Activated naive CD4-positive, alpha-beta T cell treated with anti-CD3 and anti-CD28 coated beads, Interleukin-2, amount 50 U/mL, for 24 hours (primary cell): ENCODE measurements around the gene TLE2.
"Not testable (repeated sequence)": the region's sequence is repeated elsewhere in the genome, so short reads cannot be mapped to it uniquely, and the experiment has no call there.

Experiments
- H3K27ac Mint-ChIP-seq: one replicate; pipeline ENCODE4 v1.8.0; 2021; ENCODE audit warnings: mild to moderate bottlenecking, mixed read lengths
- H3K27me3 Mint-ChIP-seq: one replicate; pipeline ENCODE4 v1.8.0; 2021; ENCODE audit warnings: mixed read lengths
- H3K36me3 Mint-ChIP-seq: one replicate; pipeline ENCODE4 v1.8.0; 2021; ENCODE audit warnings: mixed read lengths
- H3K4me1 Mint-ChIP-seq: one replicate; pipeline ENCODE4 v1.8.0; 2021; ENCODE audit warnings: mixed read lengths
- H3K4me3 Mint-ChIP-seq: one replicate; pipeline ENCODE4 v1.8.0; 2021; ENCODE audit warnings: mild to moderate bottlenecking, mixed read lengths
- H3K9me3 Mint-ChIP-seq: one replicate; pipeline ENCODE4 v1.8.0; 2021; ENCODE audit warnings: mixed read lengths

The TLE2 gene

GRCh38 chr19:3013263-3013725 is 15.8 kb downstream of the TLE2 start:
- H3K36me3 Mint-ChIP-seq, result peaks cover 5% of the 10 kb centered on the region
- H3K27me3 Mint-ChIP-seq, result no peaks in the 10 kb centered on the region
- no peaks in the 10 kb centered on the region for H3K9me3 Mint-ChIP-seq
- H3K4me1 Mint-ChIP-seq, result no peaks in the 10 kb centered on the region
- H3K4me3 Mint-ChIP-seq, result no peak overlapping the region
- no peak overlapping the region for H3K27ac Mint-ChIP-seq

GRCh38 chr19:3012621-3013262 is 16.3 kb downstream of the TLE2 start:
- H3K27ac Mint-ChIP-seq, result no peak overlapping the region
- H3K4me1 Mint-ChIP-seq, result no peaks in the 10 kb centered on the region
- no peaks in the 10 kb centered on the region for H3K27me3 Mint-ChIP-seq
- no peaks in the 10 kb centered on the region for H3K9me3 Mint-ChIP-seq
- peaks cover 5% of the 10 kb centered on the region for H3K36me3 Mint-ChIP-seq
- no peak overlapping the region for H3K4me3 Mint-ChIP-seq

GRCh38 chr19:3012059-3012458 is 17.0 kb downstream of the TLE2 start:
- H3K4me3 Mint-ChIP-seq, H3K9me3 Mint-ChIP-seq, H3K27ac Mint-ChIP-seq, H3K36me3 Mint-ChIP-seq, H3K27me3 Mint-ChIP-seq, H3K4me1 Mint-ChIP-seq: not testable (repeated sequence)

DNA sequence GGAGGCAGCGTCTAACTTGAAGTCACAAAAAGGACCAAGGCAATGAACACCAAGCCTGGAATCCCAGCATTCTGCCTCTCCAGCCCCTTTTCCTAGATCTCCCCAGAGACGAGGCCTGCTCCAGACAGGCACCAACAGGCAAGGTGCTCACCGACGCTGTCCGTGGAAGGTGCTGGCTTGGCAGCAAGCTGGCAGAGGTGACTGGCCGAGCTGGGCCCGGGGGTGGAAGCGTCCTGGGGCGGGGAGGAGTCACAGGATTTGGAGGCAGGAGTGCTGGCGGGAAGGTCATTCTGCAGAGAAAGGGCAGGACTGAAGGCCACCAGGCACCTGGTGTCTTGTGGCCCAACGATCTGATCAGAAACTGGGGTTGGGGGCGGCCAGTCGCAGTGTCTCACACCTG is 18.2 kb downstream of the TLE2 start:
- no peaks in the 10 kb centered on the region for H3K27me3 Mint-ChIP-seq
- no peaks in the 10 kb centered on the region for H3K9me3 Mint-ChIP-seq
- H3K4me3 Mint-ChIP-seq, result no peak overlapping the region
- peaks cover 7% of the 10 kb centered on the region for H3K36me3 Mint-ChIP-seq
- no peak overlapping the region for H3K27ac Mint-ChIP-seq
- H3K4me1 Mint-ChIP-seq, result no peaks in the 10 kb centered on the region

DNA sequence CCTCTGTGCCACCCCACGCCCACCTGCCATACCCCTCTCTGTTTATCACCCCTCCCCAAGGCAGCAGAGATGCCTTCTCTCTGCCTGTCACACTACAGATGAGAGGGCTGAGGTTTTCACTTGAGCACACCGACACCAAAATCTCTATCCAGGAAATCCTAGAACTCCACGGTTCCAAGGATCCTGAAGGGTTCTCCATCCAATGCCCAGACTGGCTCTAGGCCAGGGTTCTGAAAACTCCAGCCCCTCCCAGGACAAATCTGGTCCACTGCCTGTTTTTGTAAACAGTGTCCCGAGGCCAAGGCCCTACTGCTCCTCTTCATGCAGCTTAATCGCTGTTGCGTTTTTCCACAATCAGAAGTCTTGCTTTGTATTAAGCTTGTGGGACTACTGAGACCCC is 20.1 kb downstream of the TLE2 start:
- peaks cover 5% of the 10 kb centered on the region for H3K36me3 Mint-ChIP-seq
- no peaks in the 10 kb centered on the region for H3K9me3 Mint-ChIP-seq
- no peak overlapping the region for H3K27ac Mint-ChIP-seq
- H3K4me3 Mint-ChIP-seq, result no peak overlapping the region
- no peaks in the 10 kb centered on the region for H3K27me3 Mint-ChIP-seq
- H3K4me1 Mint-ChIP-seq, result no peaks in the 10 kb centered on the region

DNA sequence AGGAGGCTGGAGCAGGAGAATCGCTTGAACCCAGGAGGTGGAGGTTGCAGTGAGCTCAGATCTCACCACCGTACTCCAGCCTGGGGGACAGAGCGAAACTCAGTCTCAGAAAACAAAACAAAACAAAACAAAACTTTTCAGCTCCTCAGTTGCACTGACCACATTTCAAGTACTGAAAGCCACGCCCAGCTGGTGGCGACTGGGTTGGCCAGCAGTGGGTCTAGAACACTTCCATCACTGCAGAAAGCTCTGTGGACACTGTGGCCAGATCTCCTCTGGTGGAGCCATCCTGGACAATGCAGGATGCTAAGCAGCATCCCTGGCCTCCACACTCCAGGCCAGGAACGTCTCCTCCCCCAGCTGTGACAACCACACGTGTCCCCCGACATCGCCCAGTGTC is 21.1 kb downstream of the TLE2 start:
- H3K4me3 Mint-ChIP-seq, result no peak overlapping the region
- no peaks in the 10 kb centered on the region for H3K27me3 Mint-ChIP-seq
- H3K4me1 Mint-ChIP-seq, result no peaks in the 10 kb centered on the region
- H3K36me3 Mint-ChIP-seq, result peaks cover 2% of the 10 kb centered on the region
- no peaks in the 10 kb centered on the region for H3K9me3 Mint-ChIP-seq
- no peak overlapping the region for H3K27ac Mint-ChIP-seq

GRCh38 chr19:3006075-3006767 is 22.9 kb downstream of the TLE2 start:
- H3K36me3 Mint-ChIP-seq, result peaks cover 4% of the 10 kb centered on the region
- H3K9me3 Mint-ChIP-seq, result no peaks in the 10 kb centered on the region
- H3K27me3 Mint-ChIP-seq, result no peaks in the 10 kb centered on the region
- no peaks in the 10 kb centered on the region for H3K4me1 Mint-ChIP-seq
- no peak overlapping the region for H3K27ac Mint-ChIP-seq
- no peak overlapping the region for H3K4me3 Mint-ChIP-seq

DNA sequence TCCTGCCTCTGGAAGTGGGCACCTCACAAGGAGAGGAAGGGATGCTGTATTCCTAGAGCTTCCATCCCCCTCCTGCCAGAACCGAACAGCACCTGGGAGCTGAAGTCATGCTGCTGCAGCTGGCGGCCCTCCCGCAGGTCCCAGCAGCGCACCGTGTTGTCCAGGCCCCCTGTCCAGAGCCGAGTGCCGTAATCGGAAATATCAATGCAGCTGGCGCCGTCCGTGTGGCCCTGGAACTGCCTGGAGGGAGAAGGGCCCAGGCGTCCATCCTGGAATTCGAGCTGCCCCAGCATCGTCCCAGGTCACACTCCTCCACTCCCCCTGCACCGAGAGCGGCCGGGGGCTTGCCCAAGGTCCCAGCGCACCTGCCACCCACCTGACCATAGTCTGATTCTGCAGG is 23.7 kb downstream of the TLE2 start:
- Mint-ChIP-seq H3K9me3 (no peaks in the 10 kb centered on the region), H3K36me3 (peaks cover 4% of the 10 kb centered on the region), H3K27ac (no peak overlapping the region), H3K4me3 (no peak overlapping the region), H3K4me1 (no peaks in the 10 kb centered on the region), H3K27me3 (no peaks in the 10 kb centered on the region)

GRCh38 chr19:3004522-3004921 is 24.6 kb downstream of the TLE2 start:
- Mint-ChIP-seq H3K4me1 (no peaks in the 10 kb centered on the region), H3K4me3 (no peak overlapping the region), H3K36me3 (peaks cover 4% of the 10 kb centered on the region), H3K27ac (no peak overlapping the region), H3K9me3 (no peaks in the 10 kb centered on the region), H3K27me3 (no peaks in the 10 kb centered on the region)

- H3K4me3 Mint-ChIP-seq, result no peak overlapping the region
- H3K27ac Mint-ChIP-seq, result no peak overlapping the region
- no peaks in the 10 kb centered on the region for H3K4me1 Mint-ChIP-seq
- H3K27me3 Mint-ChIP-seq, result no peaks in the 10 kb centered on the region
- H3K9me3 Mint-ChIP-seq, result no peaks in the 10 kb centered on the region
- H3K36me3 Mint-ChIP-seq, result peaks cover 4% of the 10 kb centered on the region
These were observed 26.0 kb downstream of the TLE2 start for GRCh38 chr19:3003046-3003445.

GRCh38 chr19:3001235-3001800 is 27.8 kb downstream of the TLE2 start:
- no peaks in the 10 kb centered on the region for H3K9me3 Mint-ChIP-seq
- peaks cover 3% of the 10 kb centered on the region for H3K36me3 Mint-ChIP-seq
- no peaks in the 10 kb centered on the region for H3K4me1 Mint-ChIP-seq
- H3K27ac Mint-ChIP-seq, result no peak overlapping the region
- H3K27me3 Mint-ChIP-seq, result no peaks in the 10 kb centered on the region
- no peak overlapping the region for H3K4me3 Mint-ChIP-seq

DNA sequence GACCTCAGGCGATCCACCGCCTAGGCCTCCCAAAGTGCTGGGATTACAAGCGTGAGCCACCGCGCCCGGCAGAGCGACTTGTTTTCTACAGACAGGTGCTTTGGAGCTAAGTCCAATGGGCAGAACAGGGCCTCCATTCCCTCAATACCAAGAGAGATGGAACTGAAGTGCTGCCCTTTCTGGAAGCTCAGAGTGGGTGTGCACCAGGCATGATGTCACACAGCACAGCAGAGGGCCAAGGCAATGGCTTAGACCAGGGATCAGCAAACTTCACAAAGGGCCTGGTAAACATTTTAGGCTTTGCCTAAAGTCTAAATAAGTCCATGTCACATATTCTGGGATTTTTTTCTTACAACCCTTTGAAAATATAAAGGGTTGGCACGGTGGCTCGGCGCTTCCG is 30.4 kb downstream of the TLE2 start:
- Mint-ChIP-seq H3K27ac (no peak overlapping the region), H3K4me3 (no peak overlapping the region), H3K27me3 (no peaks in the 10 kb centered on the region), H3K4me1 (no peaks in the 10 kb centered on the region), H3K9me3 (no peaks in the 10 kb centered on the region), H3K36me3 (peaks cover 3% of the 10 kb centered on the region)

- no peaks in the 10 kb centered on the region for H3K4me1 Mint-ChIP-seq
- H3K27me3 Mint-ChIP-seq, result no peaks in the 10 kb centered on the region
- no peak overlapping the region for H3K27ac Mint-ChIP-seq
- H3K9me3 Mint-ChIP-seq, result no peaks in the 10 kb centered on the region
- peaks cover 3% of the 10 kb centered on the region for H3K36me3 Mint-ChIP-seq
- no peak overlapping the region for H3K4me3 Mint-ChIP-seq
These were observed 31.4 kb downstream of the TLE2 start for GRCh38 chr19:2997720-2998119.

GRCh38 chr19:2994588-2995131 is 34.4 kb downstream of the TLE2 start:
- Mint-ChIP-seq H3K4me1 (no peaks in the 10 kb centered on the region), H3K9me3 (no peaks in the 10 kb centered on the region), H3K4me3 (no peak overlapping the region), H3K27ac (no peak overlapping the region), H3K36me3 (peaks cover 1% of the 10 kb centered on the region), H3K27me3 (no peaks in the 10 kb centered on the region)

DNA sequence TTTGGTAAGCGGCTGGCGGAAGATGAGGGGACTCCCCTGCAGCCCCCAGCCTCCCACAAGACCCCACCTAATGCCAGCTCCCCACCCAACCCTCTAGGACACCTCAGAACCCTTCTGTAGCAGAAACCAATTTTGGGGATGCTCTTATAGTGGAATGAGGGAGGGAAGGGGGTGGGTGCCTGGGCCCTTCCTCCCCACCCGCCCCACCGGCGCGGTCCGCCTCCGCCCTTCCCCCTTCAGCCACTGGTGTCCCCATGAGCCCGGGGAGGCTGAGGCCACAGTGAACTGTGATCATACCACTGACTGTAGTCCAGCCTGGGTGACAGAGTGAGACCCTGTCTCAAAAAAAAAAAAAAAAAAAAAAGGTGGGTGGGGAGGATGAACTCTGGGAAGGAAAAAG is 35.5 kb downstream of the TLE2 start:
- Mint-ChIP-seq H3K27ac (no peak overlapping the region), H3K9me3 (no peaks in the 10 kb centered on the region)

DNA sequence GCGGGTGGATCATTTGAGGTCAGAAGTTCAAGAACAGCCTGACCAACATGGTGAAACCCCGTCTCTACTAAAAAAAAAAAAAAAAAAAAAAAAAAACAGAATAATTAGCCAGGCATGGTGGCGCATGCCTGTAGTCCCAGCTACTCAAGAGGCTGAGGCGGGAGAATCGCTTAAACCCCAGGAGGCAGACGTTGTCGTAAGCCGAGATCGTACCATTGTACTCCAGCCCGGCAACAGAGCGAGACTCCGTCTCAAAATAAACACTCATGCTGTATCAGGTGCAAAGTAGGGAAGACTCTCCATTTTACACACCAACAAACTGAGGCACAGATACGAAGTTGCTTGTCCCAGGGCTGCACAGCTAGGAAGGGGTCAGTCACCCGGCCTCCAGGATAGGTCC is 36.1 kb downstream of the TLE2 start:
- peaks cover 1% of the 10 kb centered on the region for H3K36me3 Mint-ChIP-seq
- H3K27ac Mint-ChIP-seq, result no peak overlapping the region
- no peaks in the 10 kb centered on the region for H3K9me3 Mint-ChIP-seq
- no peak overlapping the region for H3K4me3 Mint-ChIP-seq
- no peaks in the 10 kb centered on the region for H3K4me1 Mint-ChIP-seq
- H3K27me3 Mint-ChIP-seq, result no peaks in the 10 kb centered on the region

More for the DNA sequence above, 35.5 kb downstream of the TLE2 start:
- H3K4me3 Mint-ChIP-seq, result no peak overlapping the region
- H3K27me3 Mint-ChIP-seq, result no peaks in the 10 kb centered on the region
- H3K36me3 Mint-ChIP-seq, result peaks cover 1% of the 10 kb centered on the region
- no peaks in the 10 kb centered on the region for H3K4me1 Mint-ChIP-seq
